SU-DHL-6 (cell line): ENCODE results near the gene THSD7A.

Experiments used
- CTCF ChIP-seq: fragments of 200-600 bp; sonication (generic); IDR thresholded peaks from one replicate; pipeline ENCODE4 v1.5.1; 2017; ENCODE audit warnings: antibody characterized with exemption, mild to moderate bottlenecking, low read length, moderate library complexity; ENCODE audit not compliant: insufficient read depth, poor library complexity, severe bottlenecking
- EZH2phosphoT487 ChIP-seq: fragments of 200-600 bp; sonication (generic), shearing (Covaris generic); conservative IDR thresholded peaks from 2 replicates; pipeline ENCODE4 v1.6.1; 2018; ENCODE audit warnings: mild to moderate bottlenecking, antibody characterized with exemption, low read length, moderate library complexity, mixed read lengths

- TF ChIP-seq CTCF (no peak), EZH2phosphoT487 (no peak)
Observed at GRCh38 chr7:11332865-11333228, 499.2 kb downstream of the THSD7A start.
